Measurements from ENCODE around the gene UBA3. TPM values are rescaled to one million over a fixed set of nuclear protein-coding genes. Genes with fewer than 3 reads are reported as not detected.

Gene UBA3
- total and polyA plus RNA-seq, 2 of the 13 experiments (the other 11 are each of a cell fraction or from before 2014, with no cell fraction given) = 40.7 to 49.0 TPM

GRCh38 chr3:69084326-69085167 lies 4.4 kb upstream of the UBA3 start, which contains the start of gene ARL6IP5 (continued):
- no peak for TF ChIP-seq CSRNP1 (CRISPR knock-in tag; IDR thresholded peaks at IDR 0.05)
- TF ChIP-seq ARNTL (CRISPR knock-in tag; IDR thresholded peaks at IDR 0.05) = no peak
- no peak for TF ChIP-seq DPF2 (CRISPR knock-in tag; IDR thresholded peaks at IDR 0.05; ENCODE audit: borderline replicate concordance, low read depth)
- TF ChIP-seq ZNF782 (CRISPR knock-in tag; IDR thresholded peaks at IDR 0.05; ENCODE audit: borderline replicate concordance) = no peak
- TF ChIP-seq NFIC (IDR thresholded peaks at IDR 0.05; ENCODE audit: low read length) = no peak
- TF ChIP-seq AKAP8 (CRISPR knock-in tag; IDR thresholded peaks at IDR 0.05) = no peak
- TF ChIP-seq ZC3H4 (CRISPR knock-in tag; IDR thresholded peaks at IDR 0.05; ENCODE audit: borderline replicate concordance) = no peak
- no peak for TF ChIP-seq IKZF1 (IDR thresholded peaks at IDR 0.05)
- TF ChIP-seq ZNF3 (CRISPR knock-in tag; IDR thresholded peaks at IDR 0.05) = peak; percentile 38; the same call in 1 of the 2 replicates
- no peak for TF ChIP-seq MEIS1 (CRISPR knock-in tag; IDR thresholded peaks at IDR 0.05; ENCODE audit: borderline replicate concordance)
- no peak for TF ChIP-seq ZFP36L1 (CRISPR knock-in tag; IDR thresholded peaks at IDR 0.05)
- no peak for TF ChIP-seq ZNF274 (CRISPR knock-in tag; IDR thresholded peaks at IDR 0.05)
- TF ChIP-seq HNF1B (CRISPR knock-in tag; IDR thresholded peaks at IDR 0.05) = peak; percentile 41; the same call in 1 of the 2 replicates
- TF ChIP-seq ZNF543 (CRISPR knock-in tag; IDR thresholded peaks at IDR 0.05) = no peak
- no peak for TF ChIP-seq POLR2G (IDR thresholded peaks at IDR 0.05; ENCODE audit: low read depth, low read length)
- no peak for TF ChIP-seq PAX8 (CRISPR knock-in tag; IDR thresholded peaks at IDR 0.05; ENCODE audit: borderline replicate concordance)
- TF ChIP-seq ZNF501 (CRISPR knock-in tag; IDR thresholded peaks at IDR 0.05) = peak; percentile 61; the same call in 1 of the 2 replicates
- TF ChIP-seq ZBTB3 (CRISPR knock-in tag; IDR thresholded peaks at IDR 0.05; ENCODE audit: borderline replicate concordance, low read depth) = no peak
- TF ChIP-seq POLR2AphosphoS2 (IDR thresholded peaks at IDR 0.05; ENCODE audit: low read depth, low read length) = no peak
- TF ChIP-seq ZNF451 (CRISPR knock-in tag; IDR thresholded peaks at IDR 0.05) = no peak
- TF ChIP-seq RARA (CRISPR knock-in tag; IDR thresholded peaks at IDR 0.05) = peak; percentile 21; the same call in 1 of the 2 replicates
- no peak for TF ChIP-seq ZNF180 (CRISPR knock-in tag; IDR thresholded peaks at IDR 0.05; ENCODE audit: borderline replicate concordance, low read depth)
- no peak for TF ChIP-seq ZNF749 (CRISPR knock-in tag; IDR thresholded peaks at IDR 0.05; ENCODE audit: borderline replicate concordance)
- TF ChIP-seq GMEB1 (CRISPR knock-in tag; IDR thresholded peaks at IDR 0.05; ENCODE audit: borderline replicate concordance) = no peak
- peak; percentile 65; the same call in 1 of the 2 replicates for TF ChIP-seq CBX5 (CRISPR knock-in tag; IDR thresholded peaks at IDR 0.05; ENCODE audit: borderline replicate concordance)
- 0 out of 2 replicates have a peak, but pooled peaks have one; percentile 25 for TF ChIP-seq ZBTB38 (CRISPR knock-in tag; IDR thresholded peaks at IDR 0.05)
- no peak; the same call in 1 of the 2 replicates for TF ChIP-seq FOXO1 (CRISPR knock-in tag; IDR thresholded peaks at IDR 0.05)
